Subcutaneous preadipocyte (primary cell): ENCODE data around the gene ZNF439. TPM values are rescaled to one million over a fixed set of nuclear protein-coding genes. Genes with fewer than 3 reads are reported as not detected.

ENCODE experiments used
- total RNA-seq: library from RNA; depleted of rRNA; stranded (reverse); fragments of >200 nt; gene quantifications from 2 replicates; pipeline ENCODE4 v1.2.3, GENCODE V29; 2012

The ZNF439 gene
- total RNA-seq = 0.20 and 0.37 TPM in 2 replicates

GRCh38 chr19:11848594-11849469 is at the start of gene ZNF439:
TSS of gene ZNF439 (plus strand) at chr19:11848726. CDS start at chr19:11848868, 142 bp downstream.

GRCh38 chr19:11814029-11814699 is 34.4 kb upstream of the ZNF439 start, which contains the start of gene ZNF440:
TSS of gene ZNF440 (plus strand) at chr19:11814273. CDS start at chr19:11814448, 175 bp downstream.

GRCh38 chr19:11887611-11888531 is 39.3 kb downstream of the ZNF439 start, which contains the start of gene ZNF69:
TSS of gene ZNF69 (plus strand) at chr19:11887782. CDS start at chr19:11887924, 142 bp downstream.

Other genes starting within 250 kb of the ZNF439 start
- gene ZNF823, start 109.8 kb upstream of the ZNF439 start, total RNA-seq = 1.5 and 2.5 TPM in 2 replicates
- 4.8 and 5.7 TPM in 2 replicates for gene ZNF441, start 81.7 kb upstream of the ZNF439 start, total RNA-seq
- 0.20 and 1.1 TPM in 2 replicates for gene ZNF491, start 50.2 kb upstream of the ZNF439 start, total RNA-seq
- gene ZNF440, start 34.5 kb upstream of the ZNF439 start, total RNA-seq = 6.8 and 7.0 TPM in 2 replicates
- 0.20 and 0.73 TPM in 2 replicates for gene ZNF69, start 39.1 kb downstream of the ZNF439 start, total RNA-seq
- gene ZNF700, start 76.4 kb downstream of the ZNF439 start, total RNA-seq = 5.1 and 5.9 TPM in 2 replicates
- gene ZNF763, start 116.3 kb downstream of the ZNF439 start, total RNA-seq = 0.20 and 0.37 TPM in 2 replicates
- gene ZNF433, start 187.0 kb downstream of the ZNF439 start, total RNA-seq = 0.98 and 1.5 TPM in 2 replicates
- 0.20 TPM in 1 of 2 replicates, not detected in the other for gene ZNF878, start 204.2 kb downstream of the ZNF439 start, total RNA-seq
- 2.5 and 2.9 TPM in 2 replicates for gene ZNF844, start 216.0 kb downstream of the ZNF439 start, total RNA-seq